Ascending aorta (tissue), 2 donors: ENCODE measurements around the gene FFAR3. TPM values are rescaled to one million over a fixed set of nuclear protein-coding genes. Genes with fewer than 3 reads are reported as not detected.

Experiments used
- DNase-seq, 2 donors: peaks; one replicate each; pipeline ENCODE4 v3.0.0-alpha.2; 2019; ENCODE audit warnings: low spot score in 2 of 2
- H3K27ac ChIP-seq, 2 donors: fragments of 200-600 bp; sonication (generic); one replicate each; pipeline ENCODE4 v1.5.1; 2016 to 2017; ENCODE audit warnings: mild to moderate bottlenecking in 1 of 2
- H3K27me3 ChIP-seq: fragments of 200-600 bp; sonication (generic); one replicate; pipeline ENCODE4 v1.5.1; 2017
- H3K36me3 ChIP-seq, 2 donors: fragments of 200-600 bp; sonication (generic); one replicate each; pipeline ENCODE4 v1.5.1; 2016
- H3K4me1 ChIP-seq, 2 donors: fragments of 200-600 bp; sonication (generic); one replicate each; pipeline ENCODE4 v1.5.1; 2016 to 2017; ENCODE audit warnings: mild to moderate bottlenecking in 1 of 2
- H3K4me3 ChIP-seq, 2 donors: fragments of 200-600 bp; sonication (generic); one replicate each; pipeline ENCODE4 v1.5.1; 2016 to 2017; ENCODE audit warnings: mild to moderate bottlenecking in 1 of 2
- H3K9me3 ChIP-seq, 2 donors: fragments of 200-600 bp; sonication (generic); one replicate each; pipeline ENCODE4 v1.5.1; 2016
- intact Hi-C: fragments of 100-400 bp; cut with DNase I; formaldehyde crosslinking; loops from one replicate; pipeline ENCODE4 v1.15.1; 2023
- total RNA-seq: library from RNA; depleted of rRNA; stranded (reverse); fragments of >200 nt; gene quantifications from one replicate; pipeline ENCODE4 v1.1.0, GENCODE V29; 2016
- TF ChIP-seq, protein P1 (sequence below), 3 experiments: fragments of 200-600 bp in 2 of 3; fragments of 450-650 bp in 1 of 3; sonication (generic) in 2 of 3; IDR thresholded peaks; one replicate each; pipeline ENCODE4 v1.5.1; 2016 to 2019; ENCODE audit warnings: antibody characterized with exemption in 3 of 3, mild to moderate bottlenecking in 1 of 3, moderate library complexity in 1 of 3

Gene FFAR3
- total RNA-seq, 1 donor from 2014 or later = not detected

DNA sequence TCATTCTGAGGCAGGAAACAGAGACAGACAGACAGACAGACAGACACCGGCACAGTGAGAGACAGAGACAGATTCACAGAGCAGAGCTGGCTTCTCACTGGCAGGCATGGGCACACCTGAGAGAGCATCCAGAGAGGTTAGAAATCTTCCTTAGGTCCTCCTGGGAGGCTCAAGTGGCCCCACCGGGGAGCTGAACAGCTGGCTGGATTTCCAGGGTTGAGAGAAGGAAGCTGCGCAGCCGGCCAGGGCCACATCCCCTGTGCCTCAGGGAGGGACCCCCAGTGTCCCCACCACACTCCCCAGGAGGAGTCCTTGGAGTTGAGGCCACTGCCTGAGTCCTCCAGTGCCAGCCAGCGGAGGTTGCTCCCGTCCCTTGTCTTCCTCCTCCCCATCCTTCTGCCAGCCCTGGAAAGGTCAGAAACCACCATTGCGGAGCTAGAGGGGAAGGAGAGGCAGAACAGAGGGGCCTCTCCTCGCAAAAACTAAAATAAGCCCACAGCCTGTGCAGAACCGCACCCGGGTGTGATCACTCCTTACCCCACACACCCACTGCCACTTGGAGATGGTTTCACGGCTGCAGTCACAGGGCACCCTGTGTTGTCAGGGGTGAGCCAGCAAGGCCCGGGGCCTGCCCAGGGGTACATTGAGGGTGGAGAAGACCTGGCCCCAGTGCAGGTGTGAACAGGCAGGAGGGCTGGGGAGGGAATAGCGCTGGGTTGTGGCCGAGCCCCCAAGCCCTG, 4.2 kb downstream of the FFAR3 start:
- no peak overlapping the region for H3K4me3 ChIP-seq
- no peaks in the 10 kb centered on the region for H3K27me3 ChIP-seq
- H3K9me3 ChIP-seq = no peaks in the 10 kb centered on the region
- no peaks in the 10 kb centered on the region for H3K4me1 ChIP-seq
- intact Hi-C loops = no loop called here
- DNase-seq = no peak
- H3K36me3 ChIP-seq = no peaks in the 10 kb centered on the region
- H3K27ac ChIP-seq = no peak overlapping the region
- TF ChIP-seq, protein P1, sequence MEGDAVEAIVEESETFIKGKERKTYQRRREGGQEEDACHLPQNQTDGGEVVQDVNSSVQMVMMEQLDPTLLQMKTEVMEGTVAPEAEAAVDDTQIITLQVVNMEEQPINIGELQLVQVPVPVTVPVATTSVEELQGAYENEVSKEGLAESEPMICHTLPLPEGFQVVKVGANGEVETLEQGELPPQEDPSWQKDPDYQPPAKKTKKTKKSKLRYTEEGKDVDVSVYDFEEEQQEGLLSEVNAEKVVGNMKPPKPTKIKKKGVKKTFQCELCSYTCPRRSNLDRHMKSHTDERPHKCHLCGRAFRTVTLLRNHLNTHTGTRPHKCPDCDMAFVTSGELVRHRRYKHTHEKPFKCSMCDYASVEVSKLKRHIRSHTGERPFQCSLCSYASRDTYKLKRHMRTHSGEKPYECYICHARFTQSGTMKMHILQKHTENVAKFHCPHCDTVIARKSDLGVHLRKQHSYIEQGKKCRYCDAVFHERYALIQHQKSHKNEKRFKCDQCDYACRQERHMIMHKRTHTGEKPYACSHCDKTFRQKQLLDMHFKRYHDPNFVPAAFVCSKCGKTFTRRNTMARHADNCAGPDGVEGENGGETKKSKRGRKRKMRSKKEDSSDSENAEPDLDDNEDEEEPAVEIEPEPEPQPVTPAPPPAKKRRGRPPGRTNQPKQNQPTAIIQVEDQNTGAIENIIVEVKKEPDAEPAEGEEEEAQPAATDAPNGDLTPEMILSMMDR (IDR thresholded peaks at IDR 0.05) = no peak

DNA sequence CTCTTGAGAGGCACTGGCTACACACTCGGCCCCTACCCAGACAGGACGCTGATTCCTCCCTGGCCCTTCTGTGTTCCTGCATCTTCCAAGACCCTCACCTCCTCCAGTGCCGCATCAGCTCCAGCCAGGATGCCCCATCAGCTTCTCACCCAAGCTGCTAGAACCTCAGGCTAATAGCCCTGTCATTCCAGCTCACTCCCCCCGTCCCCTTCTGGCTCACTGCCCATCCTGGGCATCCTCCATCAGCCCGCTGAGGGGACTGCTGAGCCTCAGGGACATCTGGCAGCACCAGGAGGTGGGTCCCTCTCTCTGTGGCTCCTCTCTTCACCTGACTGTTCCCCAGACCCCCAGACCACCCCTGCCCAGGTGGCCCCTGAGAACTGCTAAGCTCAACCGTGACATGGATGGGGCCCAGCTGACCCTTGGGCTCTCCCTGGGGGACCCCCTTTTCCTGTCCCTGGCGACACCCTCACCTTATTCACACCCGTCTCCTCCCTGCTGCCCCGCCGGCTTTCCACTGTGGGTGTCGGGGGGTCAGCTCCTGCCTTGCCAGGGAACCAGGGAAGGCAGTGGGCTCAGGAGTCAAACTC, 4.8 kb downstream of the FFAR3 start:
- Histone ChIP-seq H3K36me3 (no peaks in the 10 kb centered on the region), H3K9me3 (no peaks in the 10 kb centered on the region), H3K27ac (no peak overlapping the region), H3K4me3 (no peak overlapping the region), H3K4me1 (no peaks in the 10 kb centered on the region), H3K27me3 (no peaks in the 10 kb centered on the region)
- intact Hi-C loops = no loop called here
- TF ChIP-seq, protein P1 (IDR thresholded peaks at IDR 0.05) = no peak
- no peak for DNase-seq

DNA sequence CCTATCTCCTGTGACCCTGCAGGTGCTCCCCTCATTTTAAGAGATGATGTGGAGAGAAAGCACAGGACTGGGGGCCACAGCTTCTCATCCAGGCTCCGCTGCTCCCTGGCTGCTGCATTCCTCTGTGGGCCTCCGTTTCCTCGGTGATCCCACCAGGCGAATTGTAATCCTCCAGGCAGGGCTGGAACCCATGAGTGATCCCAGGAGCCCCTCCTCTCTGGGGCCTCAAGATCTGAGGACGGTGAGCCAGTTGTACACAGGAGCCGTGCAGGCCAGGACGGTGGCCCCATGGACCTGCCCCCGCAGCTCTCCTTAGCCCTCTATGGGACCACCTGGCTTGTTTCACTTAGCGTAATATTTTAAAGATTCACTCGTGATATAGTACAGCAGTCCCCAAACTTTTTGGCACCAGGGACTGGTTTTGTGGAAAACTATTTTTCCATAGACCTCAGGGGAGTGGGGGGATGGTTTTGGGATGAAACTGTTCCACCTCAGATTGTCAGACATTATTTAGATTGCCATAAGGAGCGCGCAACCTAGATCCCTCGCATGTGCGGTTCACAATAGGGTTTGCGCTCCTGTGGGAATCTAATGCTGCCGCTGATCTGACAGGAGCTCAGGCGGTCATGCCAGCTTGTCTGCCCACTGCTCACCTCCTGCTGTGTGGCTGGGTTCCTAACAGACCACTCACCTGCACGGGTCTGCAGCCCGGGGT, 5.6 kb downstream of the FFAR3 start:
- H3K4me3 ChIP-seq = no peak overlapping the region
- no peak for DNase-seq
- no peak overlapping the region for H3K27ac ChIP-seq
- TF ChIP-seq, protein P1 (IDR thresholded peaks at IDR 0.05) = no peak
- H3K36me3 ChIP-seq = no peaks in the 10 kb centered on the region
- intact Hi-C loops = no loop called here
- no peaks in the 10 kb centered on the region for H3K4me1 ChIP-seq
- H3K9me3 ChIP-seq = no peaks in the 10 kb centered on the region
- H3K27me3 ChIP-seq = no peaks in the 10 kb centered on the region

DNA sequence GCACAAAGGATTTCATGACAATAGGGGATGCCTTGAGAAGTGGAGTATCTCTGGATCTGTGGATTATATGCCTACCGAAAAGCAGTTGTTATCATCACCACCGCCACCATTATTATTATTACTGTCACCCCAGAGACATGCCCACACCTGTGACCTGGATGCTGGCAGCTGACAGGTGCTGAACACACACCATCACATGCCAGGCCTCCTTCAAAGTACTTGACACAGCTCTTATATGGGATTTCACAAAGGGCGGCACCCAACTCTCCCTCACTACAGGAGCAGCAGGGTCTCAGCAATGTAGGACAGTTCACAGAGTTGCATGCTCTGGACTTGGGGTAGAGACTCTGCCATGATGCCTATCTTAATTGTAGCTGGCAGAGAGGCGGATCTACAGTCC, 7.0 kb downstream of the FFAR3 start:
- no peak overlapping the region for H3K4me3 ChIP-seq
- no peak for DNase-seq
- H3K36me3 ChIP-seq = no peaks in the 10 kb centered on the region
- no peaks in the 10 kb centered on the region for H3K4me1 ChIP-seq
- no peaks in the 10 kb centered on the region for H3K27me3 ChIP-seq
- TF ChIP-seq, protein P1 (IDR thresholded peaks at IDR 0.05) = no peak
- peaks cover 0 to 4% of the 10 kb centered on the region in 2 donors for H3K9me3 ChIP-seq
- no peak overlapping the region for H3K27ac ChIP-seq
- intact Hi-C loops = no loop called here

DNA sequence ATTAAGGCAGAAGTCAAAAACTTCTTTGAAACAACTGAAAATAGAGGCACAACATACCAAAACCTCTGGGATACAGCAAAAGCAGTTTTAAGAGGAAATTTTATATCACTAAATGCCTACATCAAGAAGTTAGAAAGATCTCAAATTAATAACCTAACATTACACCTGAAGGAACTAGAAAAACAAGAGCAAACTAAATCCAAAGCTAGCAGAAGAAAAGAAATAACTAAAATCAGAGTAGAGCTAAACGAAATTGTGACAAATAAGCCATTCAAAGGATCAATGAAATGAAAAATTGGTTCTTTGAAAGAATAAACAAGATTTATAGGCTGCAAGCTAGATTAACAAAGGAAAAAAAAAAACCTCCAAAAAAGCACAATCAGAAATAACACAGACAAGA, 10.1 kb downstream of the FFAR3 start:
- H3K4me1 ChIP-seq = no peaks in the 10 kb centered on the region
- no peaks in the 10 kb centered on the region for H3K27me3 ChIP-seq
- no peaks in the 10 kb centered on the region for H3K36me3 ChIP-seq
- no peak overlapping the region for H3K4me3 ChIP-seq
- H3K9me3 ChIP-seq = peaks cover 0 to 4% of the 10 kb centered on the region in 2 donors
- DNase-seq = no peak
- intact Hi-C loops = no loop called here
- H3K27ac ChIP-seq = no peak overlapping the region
- TF ChIP-seq, protein P1 (IDR thresholded peaks at IDR 0.05) = no peak
